HepG2 (cell line): ENCODE data around the gene SEC11A. TPM values are rescaled to one million over a fixed set of nuclear protein-coding genes. Genes with fewer than 3 reads are reported as not detected.

Experiments used
- ATAC-seq: fragments of 200-7000 bp; cut with Tn5 transposase; 3 replicates; pipeline ENCODE4 v1.9.1; 2020; ENCODE audit warnings: mild to moderate bottlenecking, moderate library complexity
- BruUV-seq: library from RNA; stranded (reverse); fragments of 400-500 nt; replicated peaks from 2 replicates; lab custom pipeline; 2021; lab: Mats Ljungman, UMichigan
- CTCF ChIA-PET: fragments of 300-600 bp; formaldehyde crosslinking; extraction: SDS; loops from one replicate; lab custom pipeline; 2021; ENCODE audit warnings: low total read pairs, inconsistent platforms, low intra/inter-chr PET ratio; lab: Yijun Ruan, JAX
- POLR2A ChIA-PET: fragments of 350-600 bp; sonication (Branson Sonifier 250); formaldehyde crosslinking; loops from one replicate; lab custom pipeline; 2020; ENCODE audit warnings: antibody characterized with exemption, inconsistent platforms; lab: Yijun Ruan, JAX
- DNase-seq: peaks from one replicate; pipeline ENCODE4 v3.0.0-alpha.2; 2015; ENCODE audit warnings: low spot score
- FAIRE-seq: peaks from 3 replicates; lab custom pipeline; 2011; peaks lifted over from hg19 to GRCh38; lab: Jason Lieb, UNC
- H2AFZ ChIP-seq: one replicate; pipeline ENCODE4 v1.6.1; 2011; ENCODE audit warnings: low read length, inconsistent platforms
- H3K27ac ChIP-seq: fragments of 300-600 bp; 3 replicates; pipeline ENCODE4 v1.8.0; 2011; ENCODE audit warnings: mixed run types, mild to moderate bottlenecking, mixed read lengths, low read length, inconsistent platforms; ENCODE audit not compliant: insufficient read depth; ENCODE audit errors: extremely low read length
- H3K27me3 ChIP-seq, 2 experiments: fragments of 200-600 bp in 1 of 2; 2 replicates in 1 of 2; 3 replicates in 1 of 2; pipeline versions ENCODE4 v1.6.0 to v1.8.0; 2011; ENCODE audit warnings: low read length in 2 of 2, mild to moderate bottlenecking in 2 of 2, moderate library complexity in 2 of 2, inconsistent platforms in 1 of 2; ENCODE audit not compliant: insufficient read depth in 2 of 2, control insufficient read depth in 1 of 2
- H3K36me3 ChIP-seq, 2 experiments: fragments of 200-600 bp in 1 of 2; replicated peaks in 1 of 2; 2 replicates in 1 of 2; 3 replicates in 1 of 2; pipeline versions ENCODE4 v1.5.1 to v1.8.0; 2011; ENCODE audit warnings: low read length in 2 of 2, inconsistent platforms in 1 of 2; ENCODE audit not compliant: insufficient read depth in 2 of 2, control insufficient read depth in 1 of 2
- H3K4me1 ChIP-seq: 2 replicates; pipeline ENCODE4 v1.5.1; 2012; ENCODE audit warnings: low read length, inconsistent platforms; ENCODE audit not compliant: insufficient read depth
- H3K4me2 ChIP-seq: 2 replicates; pipeline ENCODE4 v1.6.0; 2011; ENCODE audit warnings: low read depth, low read length, inconsistent platforms
- H3K4me3 ChIP-seq, 3 experiments: fragments of 200-600 bp in 1 of 3; sonication (generic), shearing (Covaris generic) in 1 of 3; replicated peaks in 1 of 3; 2 replicates each; pipeline ENCODE4 v1.5.1; 2011 to 2016; ENCODE audit warnings: low read length in 3 of 3, inconsistent platforms in 2 of 3, low read depth in 2 of 3, mild to moderate bottlenecking in 2 of 3, control low read depth in 1 of 3, mixed read lengths in 1 of 3; ENCODE audit not compliant: insufficient read depth in 1 of 3
- H3K79me2 ChIP-seq: one replicate; pipeline ENCODE4 v1.6.1; 2011; ENCODE audit warnings: low read length, inconsistent platforms; ENCODE audit not compliant: insufficient read depth
- H3K9ac ChIP-seq: 2 replicates; pipeline ENCODE4 v1.6.0; 2011; ENCODE audit warnings: mild to moderate bottlenecking, low read depth, low read length, inconsistent platforms; ENCODE audit not compliant: insufficient read depth
- H3K9me3 ChIP-seq: 2 replicates; pipeline ENCODE4 v1.5.1; 2012; ENCODE audit warnings: mild to moderate bottlenecking, low read length
- H4K20me1 ChIP-seq: 2 replicates; pipeline ENCODE4 v1.6.0; 2011; ENCODE audit warnings: inconsistent platforms, mild to moderate bottlenecking, low read length, moderate library complexity; ENCODE audit not compliant: insufficient read depth
- AHR ChIP-seq: IDR thresholded peaks from 2 replicates; pipeline ENCODE4 v1.6.1; 2018; ENCODE audit warnings: missing genetic modification reagents, missing compliant biosample characterization
- CENPBD1 ChIP-seq: sonication (generic); formaldehyde crosslinking; IDR thresholded peaks from 2 replicates; pipeline ENCODE4 v1.8.0; 2022; ENCODE audit warnings: missing genetic modification reagents, low read depth, mild to moderate bottlenecking, borderline replicate concordance
- ELF1 ChIP-seq: sonication (generic); formaldehyde crosslinking; IDR thresholded peaks from 2 replicates; pipeline ENCODE4 v1.4.0; 2020; ENCODE audit warnings: missing genetic modification reagents
- HHEX ChIP-seq: IDR thresholded peaks from 2 replicates; pipeline ENCODE4 v1.6.1; 2016; ENCODE audit warnings: control low read depth
- KLF6 ChIP-seq: IDR thresholded peaks from 2 replicates; pipeline ENCODE4 v1.8.0; 2016; ENCODE audit warnings: missing biosample characterization, missing genetic modification reagents
- POGZ ChIP-seq: sonication (generic); formaldehyde crosslinking; IDR thresholded peaks from 2 replicates; pipeline ENCODE4 v1.4.0; 2020; ENCODE audit warnings: mild to moderate bottlenecking, missing genetic modification reagents
- REPIN1 ChIP-seq: sonication (generic); formaldehyde crosslinking; IDR thresholded peaks from 2 replicates; pipeline ENCODE4 v1.8.0; 2022; ENCODE audit warnings: missing genetic modification reagents, low read depth, mild to moderate bottlenecking, borderline replicate concordance
- REST ChIP-seq, 2 experiments: IDR thresholded peaks; 2 replicates each; pipeline ENCODE4 v1.6.1; 2011 to 2012; ENCODE audit warnings: low read length in 2 of 2, borderline replicate concordance in 1 of 2, low read depth in 1 of 2, mild to moderate bottlenecking in 1 of 2, moderate library complexity in 1 of 2
- ZNF260 ChIP-seq: sonication (generic); formaldehyde crosslinking; IDR thresholded peaks from 2 replicates; pipeline ENCODE4 v1.4.0; 2020; ENCODE audit warnings: missing genetic modification reagents, low read depth, mild to moderate bottlenecking, borderline replicate concordance
- ZNF580 ChIP-seq: IDR thresholded peaks from 2 replicates; pipeline ENCODE4 v1.6.1; 2016; ENCODE audit warnings: low read depth, borderline replicate concordance
- whole genome bisulfite sequencing: methylation state at CpG from one replicate; pipeline ENCODE4 v1.1.6; 2017; ENCODE audit warnings: low lambda C conversion rate; 5-methylcytosine and 5-hydroxymethylcytosine counted together
- in situ Hi-C: cut with HindIII; loops from 2 replicates; pipeline ENCODE4 v1.10.0; 2017; ENCODE audit warnings: low pct_unique_long_range_greater_than_20kb; ENCODE audit not compliant: extremely low pct_ligation_motif_present
- intact Hi-C: fragments of 100-400 bp; cut with micrococcal nuclease; formaldehyde crosslinking; loops from one replicate; pipeline ENCODE4 v1.10.0; 2022; ENCODE audit not compliant: unreplicated experiment
- polyA plus RNA-seq, 8 experiments: library from polyadenylated mRNA; depleted of rRNA in 3 of 8; stranded (reverse) in 7 of 8; unstranded in 1 of 8; fragments of >200 nt; fragmentation: Illumina TruSeq in 4 of 8; extraction: Trizol in 4 of 8; gene quantifications; 2 replicates each; pipeline versions ENCODE4 v1.2.1 to v1.2.3, GENCODE V29; 2011 to 2016; ENCODE audit warnings: low read depth in 4 of 8, missing spikeins in 1 of 8, mixed read lengths in 1 of 8; ENCODE audit not compliant: insufficient read depth in 1 of 8
- total RNA-seq, 5 experiments: library from RNA; depleted of rRNA; stranded (reverse); fragments of >200 nt; fragmentation: Illumina TruSeq; extraction: Trizol; gene quantifications; 2 replicates each; pipeline ENCODE4 v1.2.3, GENCODE V29; 2016; ENCODE audit warnings: low read depth in 1 of 5

SEC11A gene
- total and polyA plus RNA-seq, 2 of the 13 experiments (the other 11 are each of a cell fraction or from before 2014, with no cell fraction given): 141 to 230 TPM

GRCh38 chr15:84631706-84632272, 84.2 kb downstream of the SEC11A start (continued):
- no peak for TF ChIP-seq ELF1
- TF ChIP-seq, all 625 proteins: peak for 15

GRCh38 chr15:84629033-84629432, 86.9 kb downstream of the SEC11A start:
- ATAC-seq (no peak), DNase-seq (no peak), FAIRE-seq (no peak)
- no peaks in the 10 kb centered on the region for H3K36me3 ChIP-seq
- H2AFZ ChIP-seq: no peak overlapping the region
- H3K9ac ChIP-seq: no peak overlapping the region
- peaks cover 42% of the 10 kb centered on the region for H3K4me1 ChIP-seq
- H3K27me3 ChIP-seq: no peaks in the 10 kb centered on the region
- CTCF ChIA-PET: no interaction called here
- in situ Hi-C loops (no loop called here), intact Hi-C loops (no loop called here)
- peaks cover 14% of the 10 kb centered on the region for H4K20me1 ChIP-seq
- peaks cover 8% of the 10 kb centered on the region for H3K79me2 ChIP-seq
- TF ChIP-seq AHR (CRISPR knock-in tag) (no peak), CENPBD1 (no peak), ZNF260 (CRISPR knock-in tag) (no peak), HHEX (CRISPR knock-in tag) (no peak)
- TF ChIP-seq, all 625 proteins: peak for 0
- 93% methylated on average over 9 of the region's 9 CpGs for WGBS
- no TSS peak for BruUV-seq
- Histone ChIP-seq H3K4me2 (no peak overlapping the region), H3K4me3 (no peak overlapping the region), H3K9me3 (no peaks in the 10 kb centered on the region), H3K27ac (no peak overlapping the region)
- POLR2A ChIA-PET: interaction anchor here (5.9 to 6.4 kb wide), 2 partner anchors 22 to 24 kb away, joined by 47 to 94 read pairs; partner anchors contain the start of gene WDR73

- DNase-seq (no peak), ATAC-seq (peak; percentile 50), FAIRE-seq (no peak)
- in situ Hi-C loops: no loop called here
- H2AFZ ChIP-seq: no peak overlapping the region
- intact Hi-C loops: no loop called here
- peak overlapping the region; percentile 32 for H3K27ac ChIP-seq
- H3K9ac ChIP-seq: no peak overlapping the region
- ChIA-PET CTCF (no interaction called here), POLR2A (interaction anchor here (0.9 to 3.3 kb wide), 4 partner anchors 9 to 26 kb away, joined by 3 to 32 read pairs (median 12); partner anchors contain the start of gene ZSCAN2)
- no TSS peak for BruUV-seq
- no peaks in the 10 kb centered on the region for H4K20me1 ChIP-seq
- no peaks in the 10 kb centered on the region for H3K79me2 ChIP-seq
- no peak overlapping the region for H3K4me2 ChIP-seq
- WGBS: 57% methylated on average over 2 of the region's 2 CpGs
- H3K4me1 ChIP-seq: peaks cover 26% of the 10 kb centered on the region
- H3K36me3 ChIP-seq: peaks cover 17 to 25% of the 10 kb centered on the region in 2 experiments
- no peak overlapping the region for H3K4me3 ChIP-seq
- H3K27me3 ChIP-seq: no peaks in the 10 kb centered on the region
- no peaks in the 10 kb centered on the region for H3K9me3 ChIP-seq
- no peak for TF ChIP-seq ZNF580 (CRISPR knock-in tag)
- TF ChIP-seq REPIN1: no peak
- TF ChIP-seq KLF6: no peak
- TF ChIP-seq POGZ (CRISPR knock-in tag): no peak
- no peak for TF ChIP-seq REST (IDR thresholded peaks at IDR 0.05; ENCODE audit: borderline replicate concordance in 1 of 2, low read depth in 1 of 2, low read length in 2 of 2)
Measured at GRCh38 chr15:84625123-84625522, 90.8 kb downstream of the SEC11A start.
